Measurements from ENCODE around the gene RPTOR. TPM values are rescaled to one million over a fixed set of nuclear protein-coding genes. Genes with fewer than 3 reads are reported as not detected.
"Not testable (repeated sequence)": the region's sequence is repeated elsewhere in the genome, so short reads cannot be mapped to it uniquely, and the experiment has no call there.

The RPTOR gene
- total and polyA plus RNA-seq, 12 donors = 7.9 to 30.3 (median 25.6) TPM

GRCh38 chr17:80812362-80813088 is 267.9 kb downstream of the RPTOR start:
- intact Hi-C loops (cut with DNase I) = no loop called here
- peaks cover 0 to 4% (median 0%) of the 10 kb centered on the region in 11 donors for H3K9me3 ChIP-seq
- DNase-seq (no peak), ATAC-seq (no peak)
- no peak overlapping the region for H3K4me3 ChIP-seq
- TF ChIP-seq CTCF (IDR thresholded peaks at IDR 0.05) = no peak
- 93% methylated on average over 18 of the region's 18 CpGs for WGBS, 2 donors
- no peaks in the 10 kb centered on the region for H3K4me1 ChIP-seq
- H3K36me3 ChIP-seq = peaks cover 0 to 4% (median 0%) of the 10 kb centered on the region in 9 donors
- no peaks in the 10 kb centered on the region for H3K27me3 ChIP-seq
- no peak overlapping the region for H3K27ac ChIP-seq

GRCh38 chr17:80813318-80813717 is 268.7 kb downstream of the RPTOR start:
- H3K4me3 ChIP-seq = no peak overlapping the region
- no peaks in the 10 kb centered on the region for H3K27me3 ChIP-seq
- H3K27ac ChIP-seq = no peak overlapping the region
- ATAC-seq = no peak
- no peaks in the 10 kb centered on the region for H3K4me1 ChIP-seq
- H3K36me3 ChIP-seq = peaks cover 0 to 4% (median 0%) of the 10 kb centered on the region in 9 donors
- intact Hi-C loops (cut with DNase I) = no loop called here
- H3K9me3 ChIP-seq = no peaks in the 10 kb centered on the region
- no peak for TF ChIP-seq CTCF (IDR thresholded peaks at IDR 0.05)
- WGBS, 2 donors = 96 to 99% methylated on average over 5 of the region's 5 CpGs
- no peak for DNase-seq

- peaks cover 0 to 4% (median 0%) of the 10 kb centered on the region in 9 donors for H3K36me3 ChIP-seq
- H3K27ac ChIP-seq = no peak overlapping the region
- peaks cover 0 to 9% (median 0%) of the 10 kb centered on the region in 9 donors for H3K4me1 ChIP-seq
- H3K27me3 ChIP-seq = no peaks in the 10 kb centered on the region
- no peak for DNase-seq
- intact Hi-C loops (cut with DNase I) = no loop called here
- no peaks in the 10 kb centered on the region for H3K9me3 ChIP-seq
- no peak for ATAC-seq
- 96 to 97% methylated on average over 9 of the region's 9 CpGs for WGBS, 2 donors
- H3K4me3 ChIP-seq = no peak overlapping the region
- TF ChIP-seq CTCF (IDR thresholded peaks at IDR 0.05) = no peak
These were observed 269.9 kb downstream of the RPTOR start for GRCh38 chr17:80814491-80814890.

GRCh38 chr17:80815151-80815681 is 270.6 kb downstream of the RPTOR start:
- DNase-seq = no peak
- no peak for ATAC-seq
- Histone ChIP-seq H3K4me1 (peaks cover 0 to 11% (median 0%) of the 10 kb centered on the region in 9 donors), H3K27me3 (no peaks in the 10 kb centered on the region), H3K9me3 (no peaks in the 10 kb centered on the region), H3K27ac (no peak overlapping the region), H3K4me3 (no peak overlapping the region), H3K36me3 (peaks cover 0 to 4% (median 0%) of the 10 kb centered on the region in 9 donors)
- 85 to 91% methylated on average over 10 of the region's 10 CpGs for WGBS, 2 donors
- no peak for TF ChIP-seq CTCF (IDR thresholded peaks at IDR 0.05)
- intact Hi-C loops (cut with DNase I) = no loop called here

GRCh38 chr17:80815718-80816117 is 271.1 kb downstream of the RPTOR start:
- ATAC-seq; H3K36me3 ChIP-seq; DNase-seq; H3K27ac ChIP-seq; H3K9me3 ChIP-seq; H3K27me3 ChIP-seq; H3K4me3 ChIP-seq; intact Hi-C loops (cut with DNase I): not testable (repeated sequence)
- WGBS, 2 donors = 96 to 98% methylated on average over 23 of the region's 23 CpGs
- peaks cover 0 to 11% (median 0%) of the 10 kb centered on the region in 9 donors for H3K4me1 ChIP-seq
